Stimulated activated CD4-positive, alpha-beta T cell treated with anti-CD3 and anti-CD28 coated beads, Interleukin-15, amount 100 ng/mL, for 24 hours (primary cell): ENCODE data around the gene CYLD.

Experiments
- DNase-seq: peaks from one replicate; pipeline ENCODE4 v3.0.0-alpha.2; 2020

CYLD gene

GRCh38 chr16:50711862-50712559 is 29.9 kb upstream of the CYLD start:
- no peak for DNase-seq

GRCh38 chr16:50712560-50712898 is 29.4 kb upstream of the CYLD start:
- no peak for DNase-seq

DNA sequence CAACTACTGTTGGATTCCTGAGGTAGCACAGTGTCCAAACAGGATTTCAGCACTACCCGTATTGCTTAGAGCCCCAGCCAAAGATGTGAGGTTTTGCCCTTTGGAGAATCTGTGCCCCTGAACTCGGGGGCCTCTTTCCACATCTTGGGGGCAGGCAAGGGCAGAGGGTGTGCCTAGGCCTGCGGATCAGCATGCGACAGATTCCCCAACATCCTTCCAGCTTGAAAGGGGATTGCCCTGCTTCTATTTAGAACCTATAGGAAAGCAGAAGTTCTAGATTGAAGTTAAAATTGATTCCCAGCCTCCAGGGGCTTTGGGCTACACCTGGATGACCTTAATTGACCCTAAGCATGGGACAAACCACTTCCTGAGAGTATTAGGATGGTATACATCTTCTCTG is 28.9 kb upstream of the CYLD start:
- DNase-seq, result no peak

DNA sequence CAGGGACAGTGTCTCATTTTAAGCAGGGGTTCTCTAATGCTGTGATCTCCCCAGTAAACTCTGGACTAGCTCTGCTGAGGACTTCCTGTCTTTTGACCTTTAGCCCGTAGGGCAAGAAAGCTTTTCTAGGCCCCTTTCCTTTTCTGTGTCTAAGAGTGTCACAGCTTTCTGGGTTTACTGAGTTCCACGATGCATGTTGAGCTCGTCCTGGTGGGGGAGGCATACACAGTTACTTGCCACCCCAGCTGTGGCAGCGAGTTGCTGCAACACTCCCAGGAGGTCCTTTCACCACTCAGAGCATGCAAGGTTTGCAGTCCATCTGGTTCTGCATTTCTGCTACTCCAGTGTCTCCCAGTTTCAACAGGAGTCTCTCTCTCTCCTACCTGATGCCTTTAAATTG is 24.8 kb upstream of the CYLD start:
- no peak for DNase-seq

GRCh38 chr16:50717494-50717893 is 24.4 kb upstream of the CYLD start:
- DNase-seq, result no peak

- DNase-seq, result no peak
These were observed 23.7 kb upstream of the CYLD start for GRCh38 chr16:50718061-50718760.

- DNase-seq, result no peak
These were observed 23.0 kb upstream of the CYLD start for GRCh38 chr16:50718761-50719400.

GRCh38 chr16:50719401-50720337 is 22.2 kb upstream of the CYLD start:
- DNase-seq, result no peak

DNA sequence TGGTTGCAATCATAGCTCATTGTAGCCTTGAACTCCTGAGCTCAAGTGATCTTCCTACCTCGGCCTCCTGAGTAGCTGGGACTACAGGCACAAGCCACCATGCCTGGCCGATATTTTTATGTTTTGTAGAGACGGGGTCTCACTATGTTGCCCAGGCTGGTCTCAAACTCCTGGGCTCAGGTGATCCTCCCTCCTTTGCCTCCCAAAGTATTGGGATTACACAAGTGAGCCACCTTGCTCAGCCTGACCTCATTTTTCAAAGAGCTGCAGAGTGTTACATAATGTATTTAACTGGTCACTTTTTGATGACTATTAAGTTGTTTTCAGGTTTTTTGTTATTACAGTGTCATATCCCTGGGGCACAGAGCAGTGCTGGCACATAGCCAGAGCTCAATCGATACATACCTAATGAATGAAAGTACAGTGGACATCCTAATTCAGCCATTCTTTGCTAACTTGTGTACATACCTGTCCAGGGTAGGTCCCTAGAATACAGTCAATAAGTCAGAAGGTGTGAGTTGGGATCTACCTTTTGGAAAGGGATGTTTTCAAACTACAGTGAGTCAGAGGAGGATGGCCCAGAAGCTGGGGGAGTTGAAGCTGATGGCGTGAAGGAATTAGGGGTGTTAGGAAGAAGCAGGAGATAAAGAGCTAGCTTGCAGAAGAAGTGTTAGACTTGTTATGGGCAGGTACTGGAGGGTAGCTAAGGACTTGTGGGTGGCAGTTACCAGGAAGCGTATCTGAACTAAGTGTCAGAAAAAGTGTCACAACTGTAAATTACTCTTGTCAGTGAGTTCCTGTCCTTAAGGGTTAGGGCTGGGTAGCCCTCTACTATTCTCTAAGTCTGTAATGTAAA is 20.1 kb upstream of the CYLD start:
- DNase-seq, result no peak

DNA sequence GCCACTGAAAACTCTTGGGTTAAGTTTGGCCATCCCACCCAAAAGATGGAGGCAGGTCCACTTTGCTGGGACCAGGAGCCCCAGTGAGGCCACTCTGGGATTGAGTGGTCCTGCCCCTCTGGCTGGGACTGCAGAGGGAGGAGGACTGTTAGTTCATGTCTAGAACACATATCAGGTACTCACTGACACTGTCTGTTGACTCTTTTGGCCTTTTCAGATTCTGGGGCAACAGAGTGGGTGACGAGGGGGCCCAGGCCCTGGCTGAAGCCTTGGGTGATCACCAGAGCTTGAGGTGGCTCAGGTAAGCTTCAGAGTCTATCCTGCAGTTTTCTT is 19.5 kb upstream of the CYLD start:
- DNase-seq, result no peak

GRCh38 chr16:50722960-50723359 is 18.9 kb upstream of the CYLD start:
- no peak for DNase-seq

- DNase-seq, result no peak
These were observed 17.6 kb upstream of the CYLD start for GRCh38 chr16:50724306-50724705.

- DNase-seq, result no peak
These were observed 10.5 kb upstream of the CYLD start for GRCh38 chr16:50731130-50731988.

GRCh38 chr16:50731989-50732832 is 9.7 kb upstream of the CYLD start:
- DNase-seq, result no peak

DNA sequence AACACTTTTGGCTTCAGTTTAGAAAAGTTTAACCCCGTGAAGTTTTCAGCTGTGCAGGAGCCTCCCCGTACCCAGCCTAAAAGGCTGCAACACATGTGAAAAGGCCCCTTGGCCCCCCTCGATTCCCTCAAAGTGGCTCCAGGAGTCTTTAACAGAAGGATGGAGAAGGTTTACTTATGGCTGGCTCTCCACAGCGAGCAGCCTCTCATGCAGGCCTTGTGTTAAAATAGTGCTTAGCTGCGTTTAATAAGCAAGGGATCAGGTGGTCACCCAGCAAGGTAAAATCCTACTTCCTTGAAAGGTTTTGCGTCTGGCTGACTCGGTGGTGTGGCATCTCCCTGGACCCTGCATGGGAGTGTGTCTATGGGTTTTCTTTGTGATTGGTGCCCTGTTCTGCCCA is 8.4 kb upstream of the CYLD start:
- no peak for DNase-seq

- peak; percentile 39 for DNase-seq
These were observed 6.2 kb upstream of the CYLD start for GRCh38 chr16:50735629-50736122.

GRCh38 chr16:50736448-50736847 is 5.4 kb upstream of the CYLD start:
- DNase-seq, result no peak

GRCh38 chr16:50737420-50737959 is 4.4 kb upstream of the CYLD start:
- DNase-seq, result no peak

- DNase-seq, result no peak
These were observed 2.9 kb upstream of the CYLD start for GRCh38 chr16:50739031-50739430.

GRCh38 chr16:50740736-50741135 is 1.1 kb upstream of the CYLD start:
- DNase-seq, result peak; percentile 25
